ENCODE data around the gene SLC25A26. TPM values are rescaled to one million over a fixed set of nuclear protein-coding genes. Genes with fewer than 3 reads are reported as not detected.
"Not testable (repeated sequence)": the region's sequence is repeated elsewhere in the genome, so short reads cannot be mapped to it uniquely, and the experiment has no call there.

Gene SLC25A26
- total and polyA plus RNA-seq, 5 donors from 2014 or later = 23.4 to 47.7 (median 33.0) TPM

DNA sequence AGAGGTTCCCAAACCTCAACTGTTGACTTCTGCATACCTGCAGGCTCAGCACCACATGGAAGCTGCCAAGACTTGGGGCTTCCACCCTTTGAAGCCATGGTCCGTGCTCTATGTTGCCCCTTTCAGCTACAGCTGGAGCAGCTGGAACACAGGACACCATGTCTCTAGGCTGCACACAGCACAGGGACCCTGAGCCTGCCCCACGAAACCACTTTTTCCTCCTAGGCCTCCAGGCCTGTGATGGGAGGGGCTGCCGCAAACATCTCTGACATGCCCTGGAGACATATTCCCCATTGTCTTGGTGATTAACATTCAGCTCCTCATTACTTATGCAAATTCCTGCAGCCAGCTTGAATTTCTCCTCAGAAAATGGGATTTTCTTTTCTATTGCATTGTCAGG, 201.1 kb downstream of the SLC25A26 start:
- H3K4me1 Mint-ChIP-seq = peaks cover 27 to 65% (median 55%) of the 10 kb centered on the region in 4 donors
- not testable (repeated sequence) for H3K27me3 ChIP-seq (ENCODE audit: control insufficient read depth, insufficient read depth, low read length); H3K4me1 ChIP-seq (ENCODE audit: control insufficient read depth, insufficient read depth, low read length, poor library complexity, severe bottlenecking); H3K27ac Mint-ChIP-seq; H3K4me3 ChIP-seq (ENCODE audit: low read depth, low read length); H3K4me3 Mint-ChIP-seq; H3K27ac ChIP-seq (ENCODE audit: insufficient read depth, low read length, poor library complexity, severe bottlenecking); ATAC-seq (ENCODE audit: low read depth in 2 of 2); DNase-seq; H3K27me3 Mint-ChIP-seq
- H3K36me3 ChIP-seq (ENCODE audit: control insufficient read depth, insufficient read depth, low read length) = peaks cover 33% of the 10 kb centered on the region
- peaks cover 3 to 33% (median 15%) of the 10 kb centered on the region in 7 donors for H3K9me3 Mint-ChIP-seq
- peaks cover 55% of the 10 kb centered on the region for H3K36me3 Mint-ChIP-seq
- H3K9me3 ChIP-seq (ENCODE audit: control insufficient read depth in 2 of 2, low read length in 2 of 2) = peaks cover 12 to 18% of the 10 kb centered on the region in 2 experiments

DNA sequence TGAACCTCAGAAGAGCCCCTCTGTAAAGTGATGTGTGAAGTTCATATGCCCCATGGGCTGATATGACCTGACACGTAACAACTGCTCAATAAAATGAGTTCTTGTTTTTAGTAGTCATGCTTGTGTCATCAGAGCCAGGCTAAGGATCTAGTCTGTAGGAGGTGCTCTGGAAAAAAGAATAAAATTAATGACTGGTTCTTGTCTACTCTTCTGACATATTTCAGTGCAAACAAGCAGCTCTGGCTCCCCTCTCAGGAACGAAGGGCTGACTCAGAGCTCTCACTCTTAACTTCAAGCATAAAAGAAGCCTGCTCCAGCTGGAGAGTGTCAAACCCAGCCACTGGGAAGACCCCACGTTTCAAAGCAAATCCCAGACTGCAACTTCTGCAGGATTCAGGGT, 203.0 kb downstream of the SLC25A26 start:
- Mint-ChIP-seq H3K27me3 (no peaks in the 10 kb centered on the region), H3K36me3 (peaks cover 47% of the 10 kb centered on the region), H3K4me3 (no peak overlapping the region), H3K9me3 (peaks cover 1 to 33% (median 15%) of the 10 kb centered on the region in 7 donors), H3K4me1 (peaks cover 26 to 71% (median 59%) of the 10 kb centered on the region in 4 donors), H3K27ac (no peak overlapping the region)
- Histone ChIP-seq H3K36me3 (ENCODE audit: control insufficient read depth, insufficient read depth, low read length) (peaks cover 32% of the 10 kb centered on the region), H3K4me1 (ENCODE audit: control insufficient read depth, insufficient read depth, low read length, poor library complexity, severe bottlenecking) (no peaks in the 10 kb centered on the region), H3K9me3 (ENCODE audit: control insufficient read depth in 2 of 2, low read length in 2 of 2) (peaks cover 12 to 18% of the 10 kb centered on the region in 2 experiments), H3K27me3 (ENCODE audit: control insufficient read depth, insufficient read depth, low read length) (no peaks in the 10 kb centered on the region), H3K27ac (ENCODE audit: insufficient read depth, low read length, poor library complexity, severe bottlenecking) (no peak overlapping the region), H3K4me3 (ENCODE audit: low read depth, low read length) (no peak overlapping the region)
- ATAC-seq (ENCODE audit: low read depth in 2 of 2) = no peak
- no peak for DNase-seq

- ATAC-seq (ENCODE audit: low read depth in 2 of 2) (no peak), DNase-seq (no peak)
- Mint-ChIP-seq H3K9me3 (peaks cover under 1 to 32% (median 14%) of the 10 kb centered on the region in 7 donors), H3K4me1 (peaks cover 31 to 74% (median 60%) of the 10 kb centered on the region in 4 donors), H3K4me3 (no peak overlapping the region), H3K36me3 (peaks cover 45% of the 10 kb centered on the region), H3K27ac (peak overlapping the region in 2 of 3 donors; percentile 24 to 70), H3K27me3 (no peaks in the 10 kb centered on the region)
- Histone ChIP-seq H3K4me3 (ENCODE audit: low read depth, low read length) (no peak overlapping the region), H3K36me3 (ENCODE audit: control insufficient read depth, insufficient read depth, low read length) (peaks cover 25% of the 10 kb centered on the region), H3K27ac (ENCODE audit: insufficient read depth, low read length, poor library complexity, severe bottlenecking) (no peak overlapping the region), H3K9me3 (ENCODE audit: control insufficient read depth in 2 of 2, low read length in 2 of 2) (peaks cover 12 to 18% of the 10 kb centered on the region in 2 experiments), H3K4me1 (ENCODE audit: control insufficient read depth, insufficient read depth, low read length, poor library complexity, severe bottlenecking) (no peaks in the 10 kb centered on the region), H3K27me3 (ENCODE audit: control insufficient read depth, insufficient read depth, low read length) (no peaks in the 10 kb centered on the region)
Observed at GRCh38 chr3:66425032-66425431, 204.2 kb downstream of the SLC25A26 start.

DNA sequence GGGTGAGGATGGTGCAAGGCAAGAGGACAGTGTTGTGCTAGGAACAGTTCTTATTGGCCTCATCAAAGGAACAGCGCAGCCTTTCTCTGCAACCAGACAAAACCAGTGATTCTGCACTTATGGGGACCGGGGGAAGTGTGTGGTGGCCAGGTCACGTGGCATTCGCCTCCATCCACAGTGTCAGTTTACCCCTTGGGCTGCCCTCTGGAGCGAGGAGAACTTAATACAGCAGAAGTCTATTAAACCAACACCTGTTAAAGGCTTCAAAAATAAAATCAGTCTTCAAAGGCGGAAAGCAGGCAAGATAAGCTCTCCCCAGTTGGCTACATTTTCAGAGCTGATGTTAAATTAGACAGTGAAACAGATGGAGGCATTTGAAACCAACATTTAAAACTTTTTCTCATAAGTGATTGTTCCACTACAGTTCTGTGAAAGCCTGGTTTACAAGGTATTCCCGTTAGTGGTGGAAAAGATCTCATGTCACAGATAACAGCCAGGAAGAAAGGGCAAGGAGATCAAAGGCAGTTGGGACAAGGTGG, 204.8 kb downstream of the SLC25A26 start:
- Histone ChIP-seq H3K36me3 (ENCODE audit: control insufficient read depth, insufficient read depth, low read length) (peaks cover 19% of the 10 kb centered on the region), H3K4me3 (ENCODE audit: low read depth, low read length) (no peak overlapping the region), H3K27ac (ENCODE audit: insufficient read depth, low read length, poor library complexity, severe bottlenecking) (no peak overlapping the region), H3K9me3 (ENCODE audit: control insufficient read depth in 2 of 2, low read length in 2 of 2) (peaks cover 12 to 18% of the 10 kb centered on the region in 2 experiments), H3K27me3 (ENCODE audit: control insufficient read depth, insufficient read depth, low read length) (no peaks in the 10 kb centered on the region), H3K4me1 (ENCODE audit: control insufficient read depth, insufficient read depth, low read length, poor library complexity, severe bottlenecking) (no peaks in the 10 kb centered on the region)
- peaks cover 0 to 27% (median 9%) of the 10 kb centered on the region in 7 donors for H3K9me3 Mint-ChIP-seq
- H3K27me3 Mint-ChIP-seq = no peaks in the 10 kb centered on the region
- H3K4me1 Mint-ChIP-seq = peaks cover 25 to 72% (median 56%) of the 10 kb centered on the region in 4 donors
- H3K4me3 Mint-ChIP-seq = peak overlapping the region in 1 of 4 donors; percentile 34
- DNase-seq (no peak), ATAC-seq (ENCODE audit: low read depth in 2 of 2) (no peak)
- H3K27ac Mint-ChIP-seq = peak overlapping the region in 2 of 3 donors; percentile 24 to 70
- peaks cover 40% of the 10 kb centered on the region for H3K36me3 Mint-ChIP-seq

DNA sequence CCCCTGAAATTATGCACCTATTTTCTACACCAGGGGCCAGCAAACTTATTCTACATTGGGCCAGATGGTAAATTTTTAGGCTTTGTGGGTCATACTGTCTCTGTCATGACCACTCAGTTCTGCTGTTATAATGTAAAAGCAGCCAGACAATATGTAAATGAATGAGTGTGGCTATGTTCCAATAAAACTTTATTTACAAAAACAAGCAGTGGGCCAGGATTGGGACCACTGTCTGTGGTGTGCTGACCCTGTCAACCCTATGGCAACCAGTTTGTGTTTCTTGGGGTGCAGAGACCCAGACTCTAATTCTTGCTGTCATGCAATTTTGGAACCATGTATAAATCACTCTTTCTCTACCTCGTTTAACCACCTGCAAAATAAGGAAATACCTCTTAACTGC, 205.3 kb downstream of the SLC25A26 start:
- Mint-ChIP-seq H3K27ac (peak overlapping the region in 2 of 3 donors; percentile 24 to 32), H3K27me3 (no peaks in the 10 kb centered on the region), H3K4me1 (peaks cover 24 to 72% (median 60%) of the 10 kb centered on the region in 4 donors), H3K9me3 (peaks cover 0 to 24% (median 8%) of the 10 kb centered on the region in 7 donors), H3K36me3 (peaks cover 40% of the 10 kb centered on the region), H3K4me3 (peak overlapping the region in 1 of 4 donors; percentile 34)
- Histone ChIP-seq H3K9me3 (ENCODE audit: control insufficient read depth in 2 of 2, low read length in 2 of 2) (peaks cover 10 to 17% of the 10 kb centered on the region in 2 experiments), H3K27ac (ENCODE audit: insufficient read depth, low read length, poor library complexity, severe bottlenecking) (no peak overlapping the region), H3K4me3 (ENCODE audit: low read depth, low read length) (no peak overlapping the region), H3K4me1 (ENCODE audit: control insufficient read depth, insufficient read depth, low read length, poor library complexity, severe bottlenecking) (no peaks in the 10 kb centered on the region), H3K27me3 (ENCODE audit: control insufficient read depth, insufficient read depth, low read length) (no peaks in the 10 kb centered on the region), H3K36me3 (ENCODE audit: control insufficient read depth, insufficient read depth, low read length) (peaks cover 18% of the 10 kb centered on the region)
- ATAC-seq (ENCODE audit: low read depth in 2 of 2) (no peak), DNase-seq (no peak)

DNA sequence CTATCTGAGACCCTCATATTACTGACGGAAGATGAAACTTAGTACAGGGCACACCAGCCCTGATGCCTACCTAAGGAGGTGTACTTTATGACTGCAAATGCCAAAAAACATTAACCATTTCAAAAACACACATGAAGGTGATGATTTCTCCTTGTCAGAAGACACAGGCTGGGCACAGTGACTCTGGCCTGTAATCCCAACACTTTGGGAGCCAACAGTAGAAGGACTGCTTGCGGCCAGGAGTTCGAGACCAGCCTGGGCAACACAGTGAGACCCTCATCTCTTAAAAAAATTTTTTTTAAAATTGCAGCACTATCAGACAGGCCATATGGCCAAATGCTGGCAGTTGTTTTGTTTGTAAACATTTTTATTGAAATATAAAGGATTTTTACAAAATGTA, 206.6 kb downstream of the SLC25A26 start:
- Histone ChIP-seq H3K27me3 (ENCODE audit: control insufficient read depth, insufficient read depth, low read length) (no peaks in the 10 kb centered on the region), H3K4me1 (ENCODE audit: control insufficient read depth, insufficient read depth, low read length, poor library complexity, severe bottlenecking) (no peaks in the 10 kb centered on the region), H3K4me3 (ENCODE audit: low read depth, low read length) (no peak overlapping the region), H3K27ac (ENCODE audit: insufficient read depth, low read length, poor library complexity, severe bottlenecking) (no peak overlapping the region), H3K9me3 (ENCODE audit: control insufficient read depth in 2 of 2, low read length in 2 of 2) (peaks cover 4 to 5% of the 10 kb centered on the region in 2 experiments), H3K36me3 (ENCODE audit: control insufficient read depth, insufficient read depth, low read length) (peaks cover 26% of the 10 kb centered on the region)
- no peak for ATAC-seq (ENCODE audit: low read depth in 2 of 2)
- H3K27me3 Mint-ChIP-seq = no peaks in the 10 kb centered on the region
- H3K36me3 Mint-ChIP-seq = peaks cover 35% of the 10 kb centered on the region
- H3K9me3 Mint-ChIP-seq = peaks cover 0 to 13% (median 5%) of the 10 kb centered on the region in 7 donors
- H3K27ac Mint-ChIP-seq = peak overlapping the region in 2 of 3 donors; percentile 73 to 75
- H3K4me1 Mint-ChIP-seq = peaks cover 24 to 79% (median 63%) of the 10 kb centered on the region in 4 donors
- H3K4me3 Mint-ChIP-seq = no peak overlapping the region
- no peak for DNase-seq

- ATAC-seq (ENCODE audit: low read depth in 2 of 2) (no peak), DNase-seq (no peak)
- Mint-ChIP-seq H3K36me3 (peaks cover 29% of the 10 kb centered on the region), H3K9me3 (peaks cover 0 to 9% (median 5%) of the 10 kb centered on the region in 7 donors), H3K4me3 (no peak overlapping the region), H3K4me1 (peaks cover 24 to 82% (median 60%) of the 10 kb centered on the region in 4 donors), H3K27me3 (no peaks in the 10 kb centered on the region), H3K27ac (peak overlapping the region in 1 of 3 donors; percentile 75)
- H3K27me3 ChIP-seq (ENCODE audit: control insufficient read depth, insufficient read depth, low read length) = no peaks in the 10 kb centered on the region
- H3K4me3 ChIP-seq (ENCODE audit: low read depth, low read length) = no peak overlapping the region
- H3K27ac ChIP-seq (ENCODE audit: insufficient read depth, low read length, poor library complexity, severe bottlenecking) = no peak overlapping the region
- no peaks in the 10 kb centered on the region for H3K9me3 ChIP-seq (ENCODE audit: control insufficient read depth in 2 of 2, low read length in 2 of 2)
- peaks cover 24% of the 10 kb centered on the region for H3K36me3 ChIP-seq (ENCODE audit: control insufficient read depth, insufficient read depth, low read length)
- H3K4me1 ChIP-seq (ENCODE audit: control insufficient read depth, insufficient read depth, low read length, poor library complexity, severe bottlenecking) = no peaks in the 10 kb centered on the region
Observed at GRCh38 chr3:66427951-66428474, 207.2 kb downstream of the SLC25A26 start.

Measured in CD4-positive, CD25-positive, alpha-beta regulatory T cell (primary cell).